ENCODE results near the gene DPEP3.

DPEP3 gene

GRCh38 chr16:67931712-67932461 is 48.4 kb downstream of the DPEP3 start, which contains the start of gene CTRL:
Gene CTRL (minus strand): TSS chr16:67931862. CDS start chr16:67931852, 10 bp downstream.
- no peak for DNase-seq (ENCODE audit: low read depth, low spot score)

GRCh38 chr16:67930678-67931211 is 49.6 kb downstream of the DPEP3 start:
- DNase-seq (ENCODE audit: low read depth, low spot score) = no peak

GRCh38 chr16:67930191-67930590 is 50.1 kb downstream of the DPEP3 start:
- DNase-seq (ENCODE audit: low read depth, low spot score) = no peak

GRCh38 chr16:67928561-67929364 is 51.5 kb downstream of the DPEP3 start:
- no peak for DNase-seq (ENCODE audit: low read depth, low spot score)

- DNase-seq (ENCODE audit: low read depth, low spot score) = no peak
Measured at GRCh38 chr16:67928147-67928546, 52.2 kb downstream of the DPEP3 start.

- DNase-seq (ENCODE audit: low read depth, low spot score) = no peak
Measured at GRCh38 chr16:67927131-67927941, 53.0 kb downstream of the DPEP3 start.

GRCh38 chr16:67926181-67926750 is 54.0 kb downstream of the DPEP3 start:
- DNase-seq (ENCODE audit: low read depth, low spot score) = peak; percentile 68

All from brain pericyte (primary cell).